ENCODE data around the gene FABP3.

DNA sequence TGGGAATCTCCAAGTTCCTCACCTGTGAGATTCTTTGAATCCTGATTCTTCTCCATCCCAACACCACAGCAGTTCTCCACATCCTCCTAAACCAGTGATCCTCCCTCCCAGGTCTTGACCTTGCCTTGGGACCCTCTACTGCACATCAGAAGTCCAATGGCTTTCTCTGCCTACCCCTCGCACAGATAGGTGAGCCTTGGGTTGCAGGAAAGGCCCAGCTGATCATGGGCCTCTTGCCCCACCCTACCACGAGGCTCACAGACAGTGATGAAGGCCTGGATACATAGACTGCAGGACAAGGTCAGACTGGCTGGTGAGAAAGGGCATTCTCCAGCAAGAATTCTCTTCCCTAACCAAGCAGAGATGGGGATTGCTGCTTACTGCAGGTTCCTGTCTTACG lies 825 bp downstream of the FABP3 start:
- TF ChIP-seq POLR2A (IDR thresholded peaks at IDR 0.05) (no peak), EP300 (IDR thresholded peaks at IDR 0.05) (no peak)
- TF ChIP-seq, protein P1, sequence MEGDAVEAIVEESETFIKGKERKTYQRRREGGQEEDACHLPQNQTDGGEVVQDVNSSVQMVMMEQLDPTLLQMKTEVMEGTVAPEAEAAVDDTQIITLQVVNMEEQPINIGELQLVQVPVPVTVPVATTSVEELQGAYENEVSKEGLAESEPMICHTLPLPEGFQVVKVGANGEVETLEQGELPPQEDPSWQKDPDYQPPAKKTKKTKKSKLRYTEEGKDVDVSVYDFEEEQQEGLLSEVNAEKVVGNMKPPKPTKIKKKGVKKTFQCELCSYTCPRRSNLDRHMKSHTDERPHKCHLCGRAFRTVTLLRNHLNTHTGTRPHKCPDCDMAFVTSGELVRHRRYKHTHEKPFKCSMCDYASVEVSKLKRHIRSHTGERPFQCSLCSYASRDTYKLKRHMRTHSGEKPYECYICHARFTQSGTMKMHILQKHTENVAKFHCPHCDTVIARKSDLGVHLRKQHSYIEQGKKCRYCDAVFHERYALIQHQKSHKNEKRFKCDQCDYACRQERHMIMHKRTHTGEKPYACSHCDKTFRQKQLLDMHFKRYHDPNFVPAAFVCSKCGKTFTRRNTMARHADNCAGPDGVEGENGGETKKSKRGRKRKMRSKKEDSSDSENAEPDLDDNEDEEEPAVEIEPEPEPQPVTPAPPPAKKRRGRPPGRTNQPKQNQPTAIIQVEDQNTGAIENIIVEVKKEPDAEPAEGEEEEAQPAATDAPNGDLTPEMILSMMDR (IDR thresholded peaks at IDR 0.05), result no peak
